WTC11 (cell line): Measurements from ENCODE around the gene TBL1X. TPM values are rescaled to one million over a fixed set of nuclear protein-coding genes. Genes with fewer than 3 reads are reported as not detected.

Experiments used
- ATAC-seq: fragments of 200-7000 bp; cut with Tn5 transposase; 2 replicates; pipeline ENCODE4 v1.10.0; 2021; ENCODE audit warnings: mild to moderate bottlenecking, moderate library complexity
- CTCF ChIA-PET: fragments of 300-600 bp; sonication (Branson Sonifier 250); formaldehyde crosslinking; loops from one replicate; lab custom pipeline; 2021; ENCODE audit warnings: antibody characterized with exemption; lab: Charles Lee
- POLR2A ChIA-PET: fragments of 350-600 bp; sonication (Branson Sonifier 250); formaldehyde crosslinking; loops from one replicate; lab custom pipeline; 2021; ENCODE audit warnings: antibody characterized with exemption; lab: Charles Lee
- DNase-seq: peaks from one replicate; pipeline ENCODE4 v3.0.0; 2021; ENCODE audit warnings: low spot score
- H3K27ac Mint-ChIP-seq: 2 replicates; pipeline ENCODE4 v1.8.0; 2021; ENCODE audit warnings: mixed read lengths
- H3K27me3 Mint-ChIP-seq: 2 replicates; pipeline ENCODE4 v1.8.0; 2021; ENCODE audit warnings: low read depth, mild to moderate bottlenecking, moderate library complexity, mixed read lengths
- H3K36me3 Mint-ChIP-seq: 2 replicates; pipeline ENCODE4 v1.8.0; 2021; ENCODE audit warnings: mixed read lengths
- H3K4me1 Mint-ChIP-seq: 2 replicates; pipeline ENCODE4 v1.8.0; 2022; ENCODE audit warnings: mixed read lengths
- H3K4me3 Mint-ChIP-seq: 2 replicates; pipeline ENCODE4 v1.8.0; 2021; ENCODE audit warnings: mild to moderate bottlenecking, moderate library complexity, mixed read lengths
- H3K9me3 Mint-ChIP-seq: 2 replicates; pipeline ENCODE4 v1.8.0; 2021; ENCODE audit warnings: mixed read lengths
- CBFB ChIP-seq: sonication (generic); formaldehyde crosslinking; IDR thresholded peaks from 2 replicates; pipeline ENCODE4 v1.8.1; 2022; ENCODE audit warnings: mild to moderate bottlenecking, low read depth, missing genetic modification reagents
- ELF4 ChIP-seq: sonication (generic); formaldehyde crosslinking; IDR thresholded peaks from 2 replicates; pipeline ENCODE4 v1.8.1; 2022; ENCODE audit warnings: low read depth, mild to moderate bottlenecking, moderate library complexity, missing genetic modification reagents
- FOXK1 ChIP-seq: sonication (generic); formaldehyde crosslinking; IDR thresholded peaks from 2 replicates; pipeline ENCODE4 v1.8.0; 2022; ENCODE audit warnings: mild to moderate bottlenecking, moderate library complexity, missing genetic modification reagents
- MYBL2 ChIP-seq: sonication (generic); formaldehyde crosslinking; IDR thresholded peaks from 2 replicates; pipeline ENCODE4 v1.8.1; 2023; ENCODE audit warnings: mild to moderate bottlenecking, moderate library complexity, missing genetic modification reagents
- NFYB ChIP-seq: sonication (generic); formaldehyde crosslinking; conservative IDR thresholded peaks from 2 replicates; pipeline ENCODE4 v1.8.0; 2022; ENCODE audit warnings: low read depth, missing genetic modification reagents
- NR1H2 ChIP-seq: sonication (generic); formaldehyde crosslinking; IDR thresholded peaks from 2 replicates; pipeline ENCODE4 v1.9.0; 2021; ENCODE audit warnings: mild to moderate bottlenecking, moderate library complexity, missing genetic modification reagents
- NR2C2 ChIP-seq: sonication (generic); formaldehyde crosslinking; IDR thresholded peaks from 2 replicates; pipeline ENCODE4 v1.8.0; 2022; ENCODE audit warnings: mild to moderate bottlenecking, missing genetic modification reagents
- NR3C1 ChIP-seq: sonication (generic); formaldehyde crosslinking; conservative IDR thresholded peaks from 2 replicates; pipeline ENCODE4 v1.8.1; 2023; ENCODE audit warnings: low read depth, mild to moderate bottlenecking, missing genetic modification reagents
- PRRX2 ChIP-seq: fragments of 250-450 bp; sonication (Bioruptor Pico); IDR thresholded peaks from 2 replicates; pipeline ENCODE4 v1.8.0; 2021; ENCODE audit warnings: mild to moderate bottlenecking
- RELA ChIP-seq: sonication (generic); formaldehyde crosslinking; IDR thresholded peaks from 2 replicates; pipeline ENCODE4 v1.8.1; 2022; ENCODE audit warnings: missing genetic modification reagents, mild to moderate bottlenecking, borderline replicate concordance
- ZNF219 ChIP-seq: sonication (generic); formaldehyde crosslinking; IDR thresholded peaks from 2 replicates; pipeline ENCODE4 v1.8.0; 2023; ENCODE audit warnings: missing genetic modification reagents, mild to moderate bottlenecking, borderline replicate concordance
- ZNF396 ChIP-seq: fragments of 250-450 bp; sonication (Bioruptor Pico); IDR thresholded peaks from 2 replicates; pipeline ENCODE4 v1.8.0; 2021; ENCODE audit warnings: mild to moderate bottlenecking, moderate library complexity, borderline replicate concordance
- ZNF423 ChIP-seq: fragments of 250-450 bp; sonication (Bioruptor Pico); IDR thresholded peaks from 2 replicates; pipeline ENCODE4 v2.1.2; 2022; ENCODE audit warnings: mild to moderate bottlenecking, moderate library complexity
- total RNA-seq: library from RNA; stranded (reverse); gene quantifications from 3 replicates; pipeline ENCODE4 v1.2.3, GENCODE V29; 2021
- TF ChIP-seq, protein P1 (sequence below): fragments of 250-450 bp; sonication (Bioruptor Pico); IDR thresholded peaks from 2 replicates; pipeline ENCODE4 v2.1.2; 2022; ENCODE audit warnings: mild to moderate bottlenecking, moderate library complexity
- TF ChIP-seq, protein P2 (sequence below): sonication (generic); formaldehyde crosslinking; IDR thresholded peaks from 2 replicates; pipeline ENCODE4 v1.8.0; 2022; ENCODE audit warnings: mild to moderate bottlenecking, missing genetic modification reagents
- TF ChIP-seq, protein P3 (sequence below): sonication (generic); formaldehyde crosslinking; IDR thresholded peaks from 2 replicates; pipeline ENCODE4 v1.8.1; 2023; ENCODE audit warnings: mild to moderate bottlenecking, missing genetic modification reagents
- TF ChIP-seq, protein P4 (sequence below): fragments of 200-600 bp; IDR thresholded peaks from 2 replicates; pipeline ENCODE4 v1.8.0; 2022; ENCODE audit warnings: antibody characterized with exemption
- TF ChIP-seq, protein P5 (sequence below): sonication (generic); formaldehyde crosslinking; IDR thresholded peaks from 2 replicates; pipeline ENCODE4 v1.8.0; 2023; ENCODE audit warnings: missing genetic modification reagents
- TF ChIP-seq, protein P6 (sequence below): sonication (generic); formaldehyde crosslinking; IDR thresholded peaks from 2 replicates; pipeline ENCODE4 v1.8.1; 2022; ENCODE audit warnings: low read depth, mild to moderate bottlenecking, moderate library complexity, missing genetic modification reagents, borderline replicate concordance
- TF ChIP-seq, protein P7 (sequence below): sonication (generic); formaldehyde crosslinking; IDR thresholded peaks from 2 replicates; pipeline ENCODE4 v1.8.1; 2022; ENCODE audit warnings: mild to moderate bottlenecking, moderate library complexity, missing genetic modification reagents

Gene TBL1X
- total RNA-seq, 1 experiment from 2014 or later = 27.7 TPM

DNA sequence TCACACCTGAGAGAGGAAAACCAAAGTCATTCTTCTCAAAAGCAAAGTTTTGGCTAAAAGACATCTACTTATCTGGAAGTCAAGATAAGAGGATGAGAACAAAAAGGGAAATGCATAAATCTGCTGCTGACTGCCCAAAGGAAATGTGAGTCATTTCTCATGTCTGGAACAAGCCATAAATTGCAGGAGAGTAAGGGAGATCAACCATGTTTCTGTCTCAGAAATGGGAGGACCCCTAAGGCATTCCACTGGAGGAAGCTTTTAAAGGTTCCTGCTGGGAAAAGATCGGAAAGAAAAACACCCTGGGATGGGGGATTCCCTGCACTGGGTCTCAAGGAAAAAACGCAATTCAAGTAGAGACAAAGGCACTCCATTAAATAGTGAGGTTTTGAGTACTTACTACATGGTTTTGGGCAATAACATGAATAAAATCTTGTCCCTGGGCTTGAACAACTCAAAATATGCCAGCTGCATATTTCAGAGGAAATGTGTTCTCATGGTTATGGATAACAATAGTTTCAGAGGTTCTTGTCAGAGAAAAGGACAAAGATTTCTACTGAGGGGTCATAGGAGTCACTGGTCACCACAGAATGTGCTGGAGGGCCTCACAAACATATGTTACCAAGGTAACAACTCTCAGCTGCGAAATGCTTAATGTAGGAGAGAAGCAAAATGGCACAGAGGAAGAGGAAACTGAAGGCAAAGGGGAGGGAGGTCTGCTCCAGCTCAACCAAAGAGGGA is 281.5 kb downstream of the TBL1X start:
- TF ChIP-seq, protein P1, sequence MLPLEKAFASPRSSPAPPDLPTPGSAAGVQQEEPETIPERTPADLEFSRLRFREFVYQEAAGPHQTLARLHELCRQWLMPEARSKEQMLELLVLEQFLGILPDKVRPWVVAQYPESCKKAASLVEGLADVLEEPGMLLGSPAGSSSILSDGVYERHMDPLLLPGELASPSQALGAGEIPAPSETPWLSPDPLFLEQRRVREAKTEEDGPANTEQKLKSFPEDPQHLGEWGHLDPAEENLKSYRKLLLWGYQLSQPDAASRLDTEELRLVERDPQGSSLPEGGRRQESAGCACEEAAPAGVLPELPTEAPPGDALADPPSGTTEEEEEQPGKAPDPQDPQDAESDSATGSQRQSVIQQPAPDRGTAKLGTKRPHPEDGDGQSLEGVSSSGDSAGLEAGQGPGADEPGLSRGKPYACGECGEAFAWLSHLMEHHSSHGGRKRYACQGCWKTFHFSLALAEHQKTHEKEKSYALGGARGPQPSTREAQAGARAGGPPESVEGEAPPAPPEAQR (CRISPR knock-in tag) = no peak
- TF ChIP-seq, protein P2, sequence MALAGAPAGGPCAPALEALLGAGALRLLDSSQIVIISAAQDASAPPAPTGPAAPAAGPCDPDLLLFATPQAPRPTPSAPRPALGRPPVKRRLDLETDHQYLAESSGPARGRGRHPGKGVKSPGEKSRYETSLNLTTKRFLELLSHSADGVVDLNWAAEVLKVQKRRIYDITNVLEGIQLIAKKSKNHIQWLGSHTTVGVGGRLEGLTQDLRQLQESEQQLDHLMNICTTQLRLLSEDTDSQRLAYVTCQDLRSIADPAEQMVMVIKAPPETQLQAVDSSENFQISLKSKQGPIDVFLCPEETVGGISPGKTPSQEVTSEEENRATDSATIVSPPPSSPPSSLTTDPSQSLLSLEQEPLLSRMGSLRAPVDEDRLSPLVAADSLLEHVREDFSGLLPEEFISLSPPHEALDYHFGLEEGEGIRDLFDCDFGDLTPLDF = no peak
- TF ChIP-seq ZNF219 (CRISPR knock-in tag) (no peak), MYBL2 (CRISPR knock-in tag) (no peak), RELA (CRISPR knock-in tag) (no peak), NR2C2 (CRISPR knock-in tag) (no peak), FOXK1 (no peak), NR3C1 (CRISPR knock-in tag) (no peak)
- TF ChIP-seq, protein P3, sequence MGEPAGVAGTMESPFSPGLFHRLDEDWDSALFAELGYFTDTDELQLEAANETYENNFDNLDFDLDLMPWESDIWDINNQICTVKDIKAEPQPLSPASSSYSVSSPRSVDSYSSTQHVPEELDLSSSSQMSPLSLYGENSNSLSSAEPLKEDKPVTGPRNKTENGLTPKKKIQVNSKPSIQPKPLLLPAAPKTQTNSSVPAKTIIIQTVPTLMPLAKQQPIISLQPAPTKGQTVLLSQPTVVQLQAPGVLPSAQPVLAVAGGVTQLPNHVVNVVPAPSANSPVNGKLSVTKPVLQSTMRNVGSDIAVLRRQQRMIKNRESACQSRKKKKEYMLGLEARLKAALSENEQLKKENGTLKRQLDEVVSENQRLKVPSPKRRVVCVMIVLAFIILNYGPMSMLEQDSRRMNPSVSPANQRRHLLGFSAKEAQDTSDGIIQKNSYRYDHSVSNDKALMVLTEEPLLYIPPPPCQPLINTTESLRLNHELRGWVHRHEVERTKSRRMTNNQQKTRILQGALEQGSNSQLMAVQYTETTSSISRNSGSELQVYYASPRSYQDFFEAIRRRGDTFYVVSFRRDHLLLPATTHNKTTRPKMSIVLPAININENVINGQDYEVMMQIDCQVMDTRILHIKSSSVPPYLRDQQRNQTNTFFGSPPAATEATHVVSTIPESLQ = no peak
- TF ChIP-seq, protein P4, sequence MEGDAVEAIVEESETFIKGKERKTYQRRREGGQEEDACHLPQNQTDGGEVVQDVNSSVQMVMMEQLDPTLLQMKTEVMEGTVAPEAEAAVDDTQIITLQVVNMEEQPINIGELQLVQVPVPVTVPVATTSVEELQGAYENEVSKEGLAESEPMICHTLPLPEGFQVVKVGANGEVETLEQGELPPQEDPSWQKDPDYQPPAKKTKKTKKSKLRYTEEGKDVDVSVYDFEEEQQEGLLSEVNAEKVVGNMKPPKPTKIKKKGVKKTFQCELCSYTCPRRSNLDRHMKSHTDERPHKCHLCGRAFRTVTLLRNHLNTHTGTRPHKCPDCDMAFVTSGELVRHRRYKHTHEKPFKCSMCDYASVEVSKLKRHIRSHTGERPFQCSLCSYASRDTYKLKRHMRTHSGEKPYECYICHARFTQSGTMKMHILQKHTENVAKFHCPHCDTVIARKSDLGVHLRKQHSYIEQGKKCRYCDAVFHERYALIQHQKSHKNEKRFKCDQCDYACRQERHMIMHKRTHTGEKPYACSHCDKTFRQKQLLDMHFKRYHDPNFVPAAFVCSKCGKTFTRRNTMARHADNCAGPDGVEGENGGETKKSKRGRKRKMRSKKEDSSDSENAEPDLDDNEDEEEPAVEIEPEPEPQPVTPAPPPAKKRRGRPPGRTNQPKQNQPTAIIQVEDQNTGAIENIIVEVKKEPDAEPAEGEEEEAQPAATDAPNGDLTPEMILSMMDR = no peak

DNA sequence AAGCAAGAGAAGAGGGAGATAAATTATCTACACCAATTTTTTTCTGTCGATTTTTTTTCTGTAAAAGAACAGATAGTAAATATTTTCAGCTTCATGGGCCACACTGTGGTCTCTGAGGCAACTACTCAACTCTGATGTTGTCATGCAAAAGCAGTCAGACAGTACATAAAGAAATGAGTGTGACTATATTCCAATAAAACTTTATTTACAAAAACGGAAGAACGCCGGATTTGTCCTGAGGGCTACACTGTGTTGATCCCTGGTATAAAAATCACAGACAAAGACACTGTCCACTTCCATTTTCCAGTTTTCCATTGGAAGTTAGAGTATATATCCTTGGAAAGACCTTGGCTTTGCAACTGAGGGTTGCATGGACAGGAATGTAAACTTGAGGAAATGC is 282.8 kb downstream of the TBL1X start:
- H3K9me3 Mint-ChIP-seq = no peaks in the 10 kb centered on the region
- no peak for DNase-seq
- H3K27me3 Mint-ChIP-seq = no peaks in the 10 kb centered on the region; the same call in 1 of the 2 replicates
- peaks cover 11% of the 10 kb centered on the region for H3K36me3 Mint-ChIP-seq
- peaks cover 21% of the 10 kb centered on the region for H3K4me1 Mint-ChIP-seq
- TF ChIP-seq NFYB (CRISPR knock-in tag) (no peak), PRRX2 (no peak), CBFB (no peak), ZNF423 (CRISPR knock-in tag) (no peak), ELF4 (no peak), NR1H2 (CRISPR knock-in tag) (no peak), ZNF396 (CRISPR knock-in tag) (no peak)
- TF ChIP-seq, protein P5, sequence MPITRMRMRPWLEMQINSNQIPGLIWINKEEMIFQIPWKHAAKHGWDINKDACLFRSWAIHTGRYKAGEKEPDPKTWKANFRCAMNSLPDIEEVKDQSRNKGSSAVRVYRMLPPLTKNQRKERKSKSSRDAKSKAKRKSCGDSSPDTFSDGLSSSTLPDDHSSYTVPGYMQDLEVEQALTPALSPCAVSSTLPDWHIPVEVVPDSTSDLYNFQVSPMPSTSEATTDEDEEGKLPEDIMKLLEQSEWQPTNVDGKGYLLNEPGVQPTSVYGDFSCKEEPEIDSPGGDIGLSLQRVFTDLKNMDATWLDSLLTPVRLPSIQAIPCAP (CRISPR knock-in tag) = no peak
- TF ChIP-seq, protein P6, sequence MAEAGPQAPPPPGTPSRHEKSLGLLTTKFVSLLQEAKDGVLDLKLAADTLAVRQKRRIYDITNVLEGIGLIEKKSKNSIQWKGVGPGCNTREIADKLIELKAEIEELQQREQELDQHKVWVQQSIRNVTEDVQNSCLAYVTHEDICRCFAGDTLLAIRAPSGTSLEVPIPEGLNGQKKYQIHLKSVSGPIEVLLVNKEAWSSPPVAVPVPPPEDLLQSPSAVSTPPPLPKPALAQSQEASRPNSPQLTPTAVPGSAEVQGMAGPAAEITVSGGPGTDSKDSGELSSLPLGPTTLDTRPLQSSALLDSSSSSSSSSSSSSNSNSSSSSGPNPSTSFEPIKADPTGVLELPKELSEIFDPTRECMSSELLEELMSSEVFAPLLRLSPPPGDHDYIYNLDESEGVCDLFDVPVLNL (CRISPR knock-in tag) = no peak
- TF ChIP-seq, protein P7, sequence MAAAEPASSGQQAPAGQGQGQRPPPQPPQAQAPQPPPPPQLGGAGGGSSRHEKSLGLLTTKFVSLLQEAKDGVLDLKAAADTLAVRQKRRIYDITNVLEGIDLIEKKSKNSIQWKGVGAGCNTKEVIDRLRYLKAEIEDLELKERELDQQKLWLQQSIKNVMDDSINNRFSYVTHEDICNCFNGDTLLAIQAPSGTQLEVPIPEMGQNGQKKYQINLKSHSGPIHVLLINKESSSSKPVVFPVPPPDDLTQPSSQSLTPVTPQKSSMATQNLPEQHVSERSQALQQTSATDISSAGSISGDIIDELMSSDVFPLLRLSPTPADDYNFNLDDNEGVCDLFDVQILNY (CRISPR knock-in tag) = no peak
- CTCF ChIA-PET = no interaction called here
- no peak for ATAC-seq
- H3K27ac Mint-ChIP-seq = no peak overlapping the region
- POLR2A ChIA-PET = no interaction called here
- no peak overlapping the region for H3K4me3 Mint-ChIP-seq

More for the DNA sequence above, 281.5 kb downstream of the TBL1X start:
- H3K27ac Mint-ChIP-seq = peak overlapping the region; percentile 86
- CTCF ChIA-PET = interaction anchor here (0.7 kb wide), 1 partner anchor 373 kb away, joined by 6 read pairs; no protein-coding TSS in a partner anchor
- peaks cover 21% of the 10 kb centered on the region for H3K4me1 Mint-ChIP-seq
- ATAC-seq (no peak), DNase-seq (no peak)
- H3K36me3 Mint-ChIP-seq = peaks cover 11% of the 10 kb centered on the region
- no peaks in the 10 kb centered on the region for H3K9me3 Mint-ChIP-seq
- H3K27me3 Mint-ChIP-seq = no peaks in the 10 kb centered on the region; the same call in 1 of the 2 replicates
- no peak overlapping the region for H3K4me3 Mint-ChIP-seq
- POLR2A ChIA-PET = interaction anchor here (0.7 kb wide), 1 partner anchor 173 kb away, joined by 14 read pairs; no protein-coding TSS in a partner anchor
